Stomach (tissue), 9 donors: Measurements from ENCODE around the gene BIRC7. TPM values are rescaled to one million over a fixed set of nuclear protein-coding genes. Genes with fewer than 3 reads are reported as not detected.

Experiments used
- DNase-seq, 2 donors: peaks; one replicate each; pipeline versions ENCODE4 v3.0.0 to v3.0.0-alpha.2; 2013 to 2019
- H3K27ac ChIP-seq, 5 donors: fragments of 200-600 bp in 4 of 5; sonication (generic) in 4 of 5; one replicate each; pipeline ENCODE4 v1.5.1; 2013 to 2019; ENCODE audit warnings: mild to moderate bottlenecking in 1 of 5, moderate library complexity in 1 of 5
- H3K27me3 ChIP-seq, 3 donors: fragments of 200-600 bp; sonication (generic); one replicate each; pipeline ENCODE4 v1.5.1; 2017 to 2019; ENCODE audit warnings: mixed run types in 1 of 3
- H3K36me3 ChIP-seq, 4 donors: fragments of 200-600 bp; sonication (generic); 1 replicate in 3 of 4; 2 replicates in 1 of 4; pipeline ENCODE4 v1.5.1; 2016 to 2019
- H3K4me1 ChIP-seq, 4 donors: fragments of 200-600 bp; sonication (generic); one replicate each; pipeline ENCODE4 v1.5.1; 2016 to 2019
- H3K4me3 ChIP-seq, 4 donors: fragments of 200-600 bp; sonication (generic) in 3 of 4; one replicate each; pipeline ENCODE4 v1.5.1; 2016 to 2019; ENCODE audit warnings: mild to moderate bottlenecking in 1 of 4
- H3K9me3 ChIP-seq, 4 donors: fragments of 200-600 bp; sonication (generic); one replicate each; pipeline ENCODE4 v1.5.1; 2016 to 2019
- CTCF ChIP-seq, 7 experiments: fragments of 450-650 bp in 4 of 7; fragments of 200-600 bp in 3 of 7; sonication (generic) in 3 of 7; IDR thresholded peaks; one replicate each; pipeline ENCODE4 v1.5.1; 2016 to 2019; ENCODE audit warnings: antibody characterized with exemption in 7 of 7, control low read depth in 2 of 7, mild to moderate bottlenecking in 1 of 7
- EP300 ChIP-seq: sonication (generic); formaldehyde crosslinking; IDR thresholded peaks from one replicate; pipeline ENCODE4 v1.6.1; 2017; ENCODE audit warnings: antibody characterized with exemption
- POLR2A ChIP-seq, 4 donors: fragments of 450-650 bp; IDR thresholded peaks; one replicate each; pipeline ENCODE4 v1.6.1; 2016; ENCODE audit warnings: antibody characterized with exemption in 4 of 4, control low read depth in 2 of 4, mild to moderate bottlenecking in 1 of 4, moderate library complexity in 1 of 4
- POLR2AphosphoS5 ChIP-seq, 3 donors: sonication (generic); formaldehyde crosslinking; IDR thresholded peaks; one replicate each; pipeline ENCODE4 v1.6.1; 2016; ENCODE audit warnings: antibody characterized with exemption in 3 of 3
- WGBS, 5 donors: extraction: QIAGEN DNeasy Blood & Tissue Kit in 3 of 5; methylation state at CpG; one replicate each; pipeline versions ENCODE4 v1.1.5 to v1.1.7; 2013 to 2018; 5-methylcytosine and 5-hydroxymethylcytosine counted together
- intact Hi-C: fragments of 100-400 bp; cut with DNase I; formaldehyde crosslinking; loops from one replicate; pipeline ENCODE4 v1.15.1; 2023; ENCODE audit warnings: low total_unique reads
- polyA plus RNA-seq, 3 donors: library from polyadenylated mRNA; stranded (reverse); fragments of 200-250 nt; gene quantifications; one replicate each; pipeline ENCODE4 v1.2.3, GENCODE V29; 2013
- total RNA-seq, 5 donors: library from RNA; depleted of rRNA; stranded (reverse); fragments of >200 nt; gene quantifications; one replicate each; pipeline versions ENCODE4 v1.1.0 to v1.2.3, GENCODE V29; 2014 to 2016
- donor health status: healthy with polysubstance abuse.
- donor health status: Bipolar disorder and iron deficiency.
- donor health status: healthy.

Gene BIRC7
- total and polyA plus RNA-seq, 8 donors, result not detected

- DNase-seq, result no peak
- WGBS, 5 donors, result 78 to 83% (median 81%) methylated on average over 8 to 10 of the region's 10 CpGs
- no peak overlapping the region for H3K4me3 ChIP-seq
- peaks cover 0 to 8% (median 0%) of the 10 kb centered on the region in 4 donors for H3K4me1 ChIP-seq
- no peaks in the 10 kb centered on the region for H3K36me3 ChIP-seq
- no peaks in the 10 kb centered on the region for H3K9me3 ChIP-seq
- peaks cover 0 to 98% (median 24%) of the 10 kb centered on the region in 3 donors for H3K27me3 ChIP-seq
- TF ChIP-seq CTCF (IDR thresholded peaks at IDR 0.05) (no peak), POLR2AphosphoS5 (IDR thresholded peaks at IDR 0.05) (no peak), EP300 (no peak), POLR2A (IDR thresholded peaks at IDR 0.05) (no peak)
- H3K27ac ChIP-seq, result no peak overlapping the region
- intact Hi-C loops, result no loop called here
Measured at GRCh38 chr20:63244468-63244867, 8.8 kb downstream of the BIRC7 start.

- Histone ChIP-seq H3K27me3 (peaks cover 0 to 100% (median 36%) of the 10 kb centered on the region in 3 donors), H3K36me3 (no peaks in the 10 kb centered on the region), H3K27ac (no peak overlapping the region), H3K4me3 (no peak overlapping the region), H3K4me1 (peaks cover 0 to 8% (median 0%) of the 10 kb centered on the region in 4 donors), H3K9me3 (no peaks in the 10 kb centered on the region)
- intact Hi-C loops, result no loop called here
- no peak for TF ChIP-seq CTCF (IDR thresholded peaks at IDR 0.05)
- TF ChIP-seq POLR2A (IDR thresholded peaks at IDR 0.05), result no peak
- TF ChIP-seq POLR2AphosphoS5 (IDR thresholded peaks at IDR 0.05), result no peak
- no peak for TF ChIP-seq EP300
- 47 to 56% (median 54%) methylated on average over 8 to 50 of the region's 50 CpGs for WGBS, 5 donors
- no peak for DNase-seq
Measured at GRCh38 chr20:63246490-63247288, 11.0 kb downstream of the BIRC7 start.

DNA sequence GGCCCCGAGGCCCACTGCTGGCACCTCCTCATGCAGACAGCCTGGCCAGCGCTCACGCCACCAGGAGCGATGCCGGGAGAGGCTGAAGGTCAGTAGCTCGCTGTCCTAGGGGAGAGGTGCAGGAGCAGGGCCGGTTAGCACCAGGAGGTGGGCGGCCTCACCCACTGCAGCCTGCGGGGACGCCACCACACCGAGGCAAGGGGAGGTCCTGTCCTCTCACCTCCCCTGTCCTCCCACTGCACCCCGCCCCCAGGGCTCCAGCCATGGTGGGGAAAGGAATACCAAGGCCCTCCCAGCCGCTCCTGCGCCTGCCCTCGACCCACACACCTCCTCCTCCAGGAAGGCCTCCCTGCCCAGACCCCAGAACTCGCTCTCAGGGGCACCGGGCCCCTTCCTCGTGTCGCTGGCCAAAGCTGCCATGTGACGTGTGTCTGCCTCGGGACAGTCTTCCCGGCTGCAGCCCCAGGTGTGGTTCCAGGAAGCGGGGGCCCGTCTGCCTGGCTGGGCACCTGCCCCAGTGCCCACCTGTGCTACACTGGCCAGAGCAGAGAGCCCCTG is 12.0 kb downstream of the BIRC7 start:
- peaks cover 0 to 100% (median 46%) of the 10 kb centered on the region in 3 donors for H3K27me3 ChIP-seq
- WGBS, 5 donors, result 65 to 75% (median 68%) methylated on average over 17 to 24 of the region's 24 CpGs

More for the DNA sequence above, 12.0 kb downstream of the BIRC7 start:
- Histone ChIP-seq H3K4me3 (no peak overlapping the region), H3K36me3 (no peaks in the 10 kb centered on the region), H3K4me1 (peaks cover 0 to 8% (median 0%) of the 10 kb centered on the region in 4 donors), H3K27ac (no peak overlapping the region), H3K9me3 (no peaks in the 10 kb centered on the region)
- DNase-seq, result no peak
- intact Hi-C loops, result no loop called here
- TF ChIP-seq POLR2AphosphoS5 (IDR thresholded peaks at IDR 0.05) (no peak), EP300 (no peak), CTCF (IDR thresholded peaks at IDR 0.05) (no peak), POLR2A (IDR thresholded peaks at IDR 0.05) (no peak)
